NOMO-1 (cell line): ENCODE measurements around the gene NSRP1.
A peak's percentile ranks its signal among the peaks of the same experiment; 100 is the strongest.

Experiments used
- DNase-seq, 2 experiments: peaks; one replicate each; lab custom pipeline; 2025; ENCODE audit not compliant: unreplicated experiment in 2 of 2; lab: John Stamatoyannopoulos, UW

The NSRP1 gene

GRCh38 chr17:30220414-30220813, 103.8 kb downstream of the NSRP1 start:
- no peak for DNase-seq

DNA sequence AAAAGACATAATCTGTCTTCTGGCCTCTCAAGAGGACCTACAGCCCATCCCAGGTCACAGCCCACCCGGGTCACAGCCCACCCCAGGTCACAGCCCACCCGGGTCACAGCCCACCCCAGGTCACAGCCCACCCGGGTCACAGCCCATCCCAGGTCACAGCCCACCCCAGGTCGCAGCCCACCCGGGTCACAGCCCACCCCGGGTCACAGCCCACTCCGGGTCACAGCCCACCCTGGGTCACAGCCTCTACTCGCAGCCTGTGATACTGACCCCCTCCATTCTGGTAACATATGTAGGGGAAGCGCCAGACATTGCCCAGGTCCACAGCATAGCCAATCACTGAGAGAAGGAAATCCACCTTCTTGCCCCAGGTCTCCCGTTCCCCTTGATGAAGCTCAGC, 104.7 kb downstream of the NSRP1 start:
- DNase-seq: no peak

DNA sequence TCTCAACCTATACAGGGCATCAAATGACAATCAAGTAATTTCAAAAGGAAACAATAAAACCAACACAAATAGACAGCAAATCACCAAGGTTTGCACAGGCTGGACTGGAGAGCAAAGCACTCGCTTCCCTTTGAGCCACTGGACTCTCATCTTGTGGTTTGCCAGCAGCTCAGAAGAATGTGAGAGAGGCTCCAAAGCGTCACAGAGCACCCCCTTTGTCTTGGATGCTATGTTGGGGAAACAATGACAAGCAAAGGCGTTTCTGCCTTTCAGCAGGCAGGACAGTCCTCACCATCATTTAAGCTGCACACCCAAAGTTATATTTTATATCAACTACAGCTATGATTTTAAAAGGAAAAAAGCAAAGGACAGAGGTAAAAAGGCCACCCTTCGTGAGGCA, 105.6 kb downstream of the NSRP1 start:
- no peak for DNase-seq

GRCh38 chr17:30222721-30223175, 106.1 kb downstream of the NSRP1 start:
- DNase-seq: no peak

DNA sequence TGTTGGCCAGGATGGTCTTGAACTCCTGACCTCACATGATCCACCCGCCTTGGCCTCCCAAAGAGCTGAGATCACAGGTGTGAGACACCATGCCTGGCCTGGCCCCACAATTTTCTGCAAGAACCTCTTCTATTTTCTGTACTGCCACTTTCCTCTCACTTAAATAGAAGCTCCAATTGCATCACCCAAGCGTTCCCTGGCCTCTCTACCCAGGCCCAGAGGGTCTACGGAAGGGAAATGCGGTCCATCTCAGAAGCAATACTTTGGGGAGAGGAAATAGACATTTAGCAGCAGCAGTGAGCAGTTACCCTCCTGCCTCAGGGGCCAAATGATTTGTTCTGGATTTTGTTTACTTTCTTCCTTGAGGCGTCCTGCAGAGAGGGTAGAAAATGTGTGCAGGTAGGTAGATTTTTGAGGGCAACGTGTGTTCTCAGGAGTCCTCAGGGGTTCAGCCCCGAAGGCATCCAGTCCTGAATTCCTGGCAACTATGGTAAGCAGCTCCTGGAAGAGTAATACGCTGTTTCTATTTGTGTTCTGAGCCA, 107.9 kb downstream of the NSRP1 start:
- peak; percentile 53 to 63 for DNase-seq

DNA sequence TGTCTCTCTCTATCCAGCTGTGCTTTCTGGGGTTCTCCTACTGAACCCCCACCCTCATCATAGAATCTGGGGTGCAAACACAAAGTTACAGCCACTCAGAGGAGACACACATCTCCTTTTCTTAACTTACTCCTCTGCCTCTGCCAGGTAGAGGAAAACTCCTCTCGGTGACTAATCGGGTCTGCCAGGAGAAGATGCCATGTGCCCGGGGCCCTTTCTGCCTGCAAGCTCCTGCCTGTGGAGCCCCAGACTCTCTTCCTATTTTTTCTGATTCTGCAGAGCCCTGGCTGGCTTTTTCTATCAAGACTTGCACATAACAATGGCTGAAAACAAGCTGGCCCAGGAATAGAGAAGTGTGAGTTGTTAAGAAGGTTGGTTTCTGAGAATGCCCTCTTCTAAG, 108.5 kb downstream of the NSRP1 start:
- peak; percentile 35 to 56 for DNase-seq

- DNase-seq: no peak
Observed at GRCh38 chr17:30225919-30226553, 109.4 kb downstream of the NSRP1 start.

GRCh38 chr17:30226878-30227277, 110.3 kb downstream of the NSRP1 start:
- no peak for DNase-seq

- peak in 1 of 2 experiments; percentile 6 for DNase-seq
Observed at GRCh38 chr17:30228011-30228410, 111.4 kb downstream of the NSRP1 start.

DNA sequence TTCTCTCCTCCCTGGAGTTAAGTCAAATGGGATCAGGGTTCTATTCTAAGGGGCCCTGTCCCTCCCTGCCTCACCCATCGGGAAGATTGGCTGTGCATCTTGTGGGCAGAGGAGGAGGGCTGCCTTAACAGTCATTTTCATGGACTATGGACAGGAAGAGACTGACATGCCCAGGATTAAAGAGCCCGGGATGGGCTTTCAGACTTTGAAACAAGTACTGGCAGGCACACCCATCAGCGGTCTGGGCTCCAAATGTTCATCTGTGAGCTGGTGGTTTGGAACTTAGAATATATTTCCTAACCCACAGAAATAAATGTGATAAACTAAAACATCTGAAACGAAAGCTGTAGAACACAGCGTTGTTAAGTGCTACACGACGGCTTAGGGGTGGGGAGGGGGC, 112.4 kb downstream of the NSRP1 start:
- DNase-seq: no peak

DNA sequence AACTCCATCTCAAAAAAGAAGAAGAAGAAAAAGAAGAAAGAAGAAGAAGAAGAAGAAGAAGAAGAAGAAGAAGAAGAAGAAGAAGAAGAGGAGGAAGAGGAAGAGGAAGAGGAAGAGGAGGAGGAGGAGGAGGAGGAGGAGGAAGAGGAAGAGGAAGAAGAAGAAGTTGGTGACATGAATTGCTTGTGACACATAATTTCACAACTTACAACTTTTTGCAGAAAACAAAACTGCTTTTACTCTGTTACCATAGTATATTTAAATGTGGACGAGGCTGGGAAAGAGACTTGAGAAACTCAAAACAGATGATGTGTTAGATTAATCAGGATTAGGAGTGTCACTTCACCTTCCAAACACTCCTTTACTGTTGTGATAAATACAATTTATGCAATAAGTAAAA, 113.4 kb downstream of the NSRP1 start:
- peak; percentile 21 to 47 for DNase-seq

DNA sequence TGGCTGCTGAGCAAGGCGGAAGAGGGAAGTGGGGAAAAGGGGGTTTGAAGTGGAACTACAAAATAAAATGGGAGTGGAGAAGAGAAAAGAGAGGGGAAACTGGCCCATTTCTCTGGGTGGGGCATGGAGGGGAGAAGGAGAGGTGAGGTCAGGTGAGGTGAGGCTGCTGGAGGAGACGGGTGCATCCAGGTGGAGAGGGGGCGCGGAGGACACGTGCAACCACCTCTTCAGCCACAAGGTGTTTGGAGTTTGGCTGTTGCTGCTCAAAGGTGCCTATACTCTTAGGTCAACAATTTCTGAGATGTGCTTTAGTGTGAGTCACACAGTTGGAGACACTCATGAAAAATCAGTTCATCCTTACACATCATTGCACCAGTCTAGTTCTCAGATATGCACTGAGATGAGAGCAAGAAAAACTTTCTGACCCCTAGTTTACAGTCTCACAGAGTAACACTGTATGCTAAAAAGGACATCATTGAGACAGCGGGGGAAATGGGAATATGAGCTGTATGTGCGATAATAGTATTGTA, 114.0 kb downstream of the NSRP1 start:
- DNase-seq: no peak

DNA sequence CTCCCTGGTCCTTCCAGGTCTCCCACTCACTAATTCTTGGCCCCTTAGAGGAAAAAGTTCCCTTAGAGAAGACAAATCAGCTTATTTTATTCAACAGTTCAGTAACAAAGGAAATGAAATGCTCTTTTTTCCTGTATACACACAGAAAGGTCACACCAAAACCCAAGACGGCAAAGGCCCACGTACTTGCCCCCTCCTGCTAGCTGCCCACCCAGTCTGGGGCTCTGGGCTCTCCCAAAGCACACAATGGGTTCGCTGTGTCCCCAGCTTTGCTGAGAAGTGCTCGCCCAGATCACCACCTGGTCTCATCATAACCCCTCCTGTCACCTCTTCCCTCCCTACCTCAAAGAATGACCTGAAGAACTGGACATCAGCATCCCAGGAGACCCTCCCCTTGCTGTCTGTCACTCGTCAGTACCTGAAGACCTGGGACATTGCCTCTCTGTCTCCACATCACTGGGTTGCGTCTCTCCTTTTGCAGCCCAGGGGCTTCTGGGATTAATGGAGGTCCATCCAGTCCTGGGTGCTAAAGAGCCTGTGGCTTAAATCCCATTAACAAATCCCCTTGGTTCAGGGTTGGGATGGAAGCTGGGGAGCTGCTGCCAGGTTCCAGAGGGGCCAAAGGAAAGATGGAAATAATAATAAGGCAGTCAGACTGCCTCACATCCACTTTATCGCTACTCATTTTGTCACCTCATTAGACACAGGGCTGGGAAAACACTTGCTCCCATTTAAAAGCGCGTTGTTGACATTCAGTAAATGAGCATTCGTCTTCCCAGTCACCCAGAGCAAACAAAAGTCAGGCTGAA, 115.6 kb downstream of the NSRP1 start:
- DNase-seq: no peak

GRCh38 chr17:30232824-30233427, 116.3 kb downstream of the NSRP1 start:
- no peak for DNase-seq

DNA sequence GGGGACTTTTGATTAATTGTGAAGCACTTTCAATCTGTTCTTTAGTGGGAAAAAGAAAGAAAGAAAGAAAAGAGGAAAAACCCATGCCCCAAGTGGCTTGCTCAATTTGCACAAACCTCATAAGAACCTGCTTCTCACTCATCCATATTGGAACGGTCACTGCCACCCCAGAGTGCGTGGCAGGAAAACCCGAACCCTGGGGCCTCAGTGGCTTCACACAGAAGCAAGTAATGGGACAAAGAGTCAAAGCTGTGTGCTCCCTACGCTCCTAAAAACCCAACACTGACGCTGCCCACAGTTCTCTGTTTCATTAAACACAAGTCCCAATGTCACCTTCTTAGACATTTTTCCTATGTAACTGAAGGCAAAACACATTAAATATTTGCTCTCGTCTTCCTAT, 117.7 kb downstream of the NSRP1 start:
- DNase-seq: no peak

- no peak for DNase-seq
Observed at GRCh38 chr17:30234964-30235363, 118.3 kb downstream of the NSRP1 start.

DNA sequence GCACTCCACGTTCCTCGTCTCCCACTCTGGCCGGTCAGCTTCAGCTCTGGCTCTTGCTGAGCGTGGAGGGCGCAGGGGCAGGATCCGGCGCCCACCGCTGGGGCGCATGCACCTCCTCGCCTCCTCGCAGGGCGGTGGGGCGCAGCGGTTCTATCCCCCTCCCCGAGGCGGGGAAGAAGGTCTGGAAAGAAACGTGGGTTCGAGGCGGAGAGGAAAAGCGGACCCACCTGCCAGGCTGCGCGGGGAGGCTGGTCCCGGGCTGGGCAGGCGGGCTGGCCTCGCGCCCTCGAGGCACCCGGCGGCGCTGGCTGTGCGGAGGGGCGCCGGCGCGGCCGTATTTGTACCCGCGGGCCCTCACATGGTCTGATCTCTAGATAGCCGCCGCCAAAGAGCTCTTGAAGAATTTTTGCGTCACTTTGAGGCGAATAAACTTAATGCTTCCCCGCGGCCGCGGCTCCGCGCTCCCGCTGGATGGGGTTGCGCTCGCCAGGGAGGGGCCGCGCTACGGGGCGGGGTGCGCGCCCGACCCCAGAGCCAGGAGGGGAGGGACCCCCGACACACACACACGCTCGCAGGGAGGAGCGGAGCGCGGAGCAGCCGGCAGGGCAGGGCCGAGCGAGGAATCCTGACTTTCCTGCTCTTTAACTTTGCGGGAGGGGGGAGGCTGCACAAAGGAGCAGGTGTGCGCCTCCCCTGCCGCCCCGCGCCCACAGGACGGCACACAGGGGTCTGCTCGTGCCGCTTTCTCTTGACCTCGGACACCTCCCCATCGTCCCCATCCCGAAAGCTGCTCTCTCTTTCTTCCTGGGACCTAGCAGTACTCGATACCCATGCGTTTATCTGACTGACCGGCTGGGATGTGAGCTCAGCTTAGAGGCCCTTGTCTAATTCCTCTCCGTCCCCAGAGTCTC, 119.0 kb downstream of the NSRP1 start, which contains the start of gene SLC6A4:
Gene SLC6A4 (minus strand): TSS at position 312 of the 911 bp plus-strand sequence. CDS start 13,739 bp downstream, outside the sequence.
- no peak for DNase-seq
